OCI-LY7 (cell line): ENCODE measurements around the gene DDRGK1.

Experiments
- CTCF ChIP-seq: fragments of 200-600 bp; sonication (generic); conservative IDR thresholded peaks from 2 replicates; pipeline ENCODE4 v1.5.1; 2014; ENCODE audit warnings: mild to moderate bottlenecking, antibody characterized with exemption, low read length, moderate library complexity, mixed read lengths
- EZH2phosphoT487 ChIP-seq: fragments of 200-600 bp; sonication (generic); IDR thresholded peaks from 2 replicates; pipeline ENCODE4 v1.6.1; 2018; ENCODE audit warnings: low read depth, borderline replicate concordance, mild to moderate bottlenecking, mixed run types, antibody characterized with exemption, low read length, moderate library complexity, mixed read lengths

GRCh38 chr20:3181270-3181669, 23.2 kb downstream of the DDRGK1 start:
- TF ChIP-seq CTCF (no peak), EZH2phosphoT487 (no peak)
